Left ventricle myocardium inferior (tissue), 1 donor: ENCODE results near the gene COL18A1. TPM values are rescaled to one million over a fixed set of nuclear protein-coding genes. Genes with fewer than 3 reads are reported as not detected.

ENCODE experiments used
- DNase-seq: peaks from one replicate; pipeline ENCODE4 v3.0.0-alpha.2; 2020
- H3K27ac ChIP-seq: fragments of 200-600 bp; replicated peaks from 2 replicates; pipeline ENCODE4 v1.8.0; 2021
- H3K27me3 ChIP-seq: fragments of 200-600 bp; 2 replicates; pipeline ENCODE4 v1.8.0; 2021; ENCODE audit warnings: low read depth
- H3K36me3 ChIP-seq: fragments of 200-600 bp; 2 replicates; pipeline ENCODE4 v1.8.0; 2021
- H3K4me1 ChIP-seq: fragments of 200-600 bp; 2 replicates; pipeline ENCODE4 v1.8.0; 2021
- H3K4me3 ChIP-seq: fragments of 200-600 bp; 2 replicates; pipeline ENCODE4 v1.8.0; 2021; ENCODE audit warnings: mild to moderate bottlenecking, moderate library complexity
- H3K9me3 ChIP-seq: fragments of 200-600 bp; replicated peaks from 2 replicates; pipeline ENCODE4 v1.8.0; 2021
- CTCF ChIP-seq: fragments of 200-600 bp; IDR thresholded peaks from 2 replicates; pipeline ENCODE4 v1.8.0; 2021; ENCODE audit warnings: antibody characterized with exemption, mild to moderate bottlenecking, borderline replicate concordance
- intact Hi-C: fragments of 100-400 bp; cut with micrococcal nuclease; formaldehyde crosslinking; loops from one replicate; pipeline ENCODE4 v1.11.0; 2022
- total RNA-seq: library from RNA; stranded (reverse); fragmentation: NEBNext Ultra II Directional; extraction: Animal tissue kit (Norgen Biotek cat#: 25700); gene quantifications from one replicate; pipeline ENCODE4 v1.2.1, GENCODE V29; 2021
- donor health status: DM: no; HTN: yes; CAD: no; lungs with severe emphysema.

The COL18A1 gene
- total RNA-seq, 1 donor from 2014 or later, result 66.5 TPM

- H3K27ac ChIP-seq, result peak overlapping the region; percentile 84
- H3K36me3 ChIP-seq, result no peaks in the 10 kb centered on the region
- H3K27me3 ChIP-seq, result no peaks in the 10 kb centered on the region
- peak; percentile 11 for DNase-seq
- H3K9me3 ChIP-seq, result no peaks in the 10 kb centered on the region
- intact Hi-C loops, result no loop called here
- peaks cover 48% of the 10 kb centered on the region for H3K4me1 ChIP-seq
- TF ChIP-seq CTCF, result no peak
- no peak overlapping the region for H3K4me3 ChIP-seq
Measured at GRCh38 chr21:45421846-45422775, 17.1 kb downstream of the COL18A1 start.

DNA sequence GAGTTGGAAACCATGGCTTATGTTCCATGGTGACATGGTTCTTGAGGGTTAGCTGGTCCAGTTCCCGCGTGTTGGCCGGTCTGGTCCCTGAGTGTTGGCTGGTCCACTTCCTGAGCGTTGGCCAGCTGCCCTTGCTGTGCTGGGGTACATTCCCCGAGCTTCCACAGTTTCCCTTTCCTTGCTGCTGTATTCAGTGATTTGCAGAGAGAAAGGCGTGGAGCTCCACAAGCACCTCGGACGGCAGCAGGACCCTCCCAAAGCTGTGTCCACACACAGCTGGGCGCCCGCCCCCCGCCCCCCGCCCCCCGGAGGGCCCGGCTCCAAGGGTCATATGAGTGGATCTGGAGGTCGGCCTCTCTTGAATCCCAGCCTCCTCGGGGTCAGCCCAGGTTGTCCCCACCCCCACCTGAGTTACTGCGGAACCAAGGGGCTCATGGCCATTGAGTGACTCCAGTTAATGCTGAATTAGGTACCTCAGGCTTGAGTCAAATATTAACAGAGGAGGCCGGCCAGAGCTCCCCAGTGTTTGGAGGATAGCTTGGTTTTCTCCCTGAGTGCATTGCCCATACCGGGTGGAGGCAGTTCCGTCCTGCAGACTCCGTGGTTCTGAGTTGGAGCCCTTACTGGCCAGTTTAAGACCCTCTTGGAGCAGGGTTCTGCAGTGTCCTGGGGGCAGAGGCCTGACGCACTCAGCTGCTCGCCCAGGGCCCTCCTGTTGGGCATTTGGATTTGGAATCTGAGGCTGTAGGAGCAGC is 18.4 kb downstream of the COL18A1 start:
- H3K4me3 ChIP-seq, result no peak overlapping the region
- intact Hi-C loops, result no loop called here
- H3K27ac ChIP-seq, result no peak overlapping the region
- no peaks in the 10 kb centered on the region for H3K36me3 ChIP-seq
- peaks cover 45% of the 10 kb centered on the region for H3K4me1 ChIP-seq
- peak; percentile 6 for DNase-seq
- no peak for TF ChIP-seq CTCF
- no peaks in the 10 kb centered on the region for H3K27me3 ChIP-seq
- H3K9me3 ChIP-seq, result no peaks in the 10 kb centered on the region

- H3K4me3 ChIP-seq, result no peak overlapping the region
- no peak overlapping the region for H3K27ac ChIP-seq
- no peak for TF ChIP-seq CTCF
- intact Hi-C loops, result no loop called here
- no peak for DNase-seq
- H3K4me1 ChIP-seq, result peaks cover 38% of the 10 kb centered on the region
- no peaks in the 10 kb centered on the region for H3K27me3 ChIP-seq
- no peaks in the 10 kb centered on the region for H3K36me3 ChIP-seq
- no peaks in the 10 kb centered on the region for H3K9me3 ChIP-seq
Measured at GRCh38 chr21:45423968-45424853, 19.2 kb downstream of the COL18A1 start.

DNA sequence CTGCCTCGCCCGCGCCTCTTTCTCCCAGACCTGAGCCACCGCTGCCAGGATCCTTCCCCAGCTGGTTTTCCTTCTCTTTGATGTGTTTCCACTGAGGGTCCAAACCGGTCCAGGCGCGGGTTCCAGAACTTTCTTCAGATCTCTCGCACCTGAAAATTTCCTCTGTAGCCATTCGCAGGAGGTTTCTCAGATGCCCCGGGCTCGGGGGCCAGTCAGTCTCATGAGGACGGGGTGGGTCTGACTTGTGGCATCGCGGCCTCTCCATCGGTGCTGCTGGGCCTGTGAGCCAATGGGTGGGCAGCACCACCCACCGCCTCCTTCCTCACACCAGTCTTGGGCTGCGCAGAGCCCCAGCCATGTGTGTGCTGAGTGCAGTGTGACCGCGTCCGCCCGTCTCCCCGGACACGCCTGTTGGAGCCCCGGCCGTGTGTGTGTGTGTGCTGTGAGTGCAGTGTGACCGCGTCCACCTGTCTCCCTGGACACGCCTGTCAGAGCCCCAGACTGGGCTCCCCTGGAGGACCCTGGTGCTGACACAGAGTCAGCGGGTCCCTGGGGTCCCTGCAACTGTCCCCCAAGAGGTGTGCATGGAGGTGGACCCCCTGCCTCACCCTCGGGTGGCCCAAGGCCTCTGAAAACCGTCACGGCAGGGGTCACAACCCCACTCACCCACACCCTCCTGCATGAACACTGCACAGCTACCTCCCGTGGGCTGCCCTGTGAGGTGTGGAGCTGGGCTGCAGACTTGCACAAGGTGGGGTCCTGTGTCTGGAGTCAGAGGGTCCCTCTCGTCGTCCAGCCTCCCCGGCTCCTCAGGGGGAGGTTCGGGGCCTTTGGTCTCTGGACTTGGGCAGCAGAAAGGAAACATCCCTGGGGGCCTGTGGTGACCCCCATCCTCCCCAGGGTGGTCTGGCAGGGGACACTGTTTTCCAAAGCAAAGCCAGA is 20.2 kb downstream of the COL18A1 start:
- Histone ChIP-seq H3K36me3 (no peaks in the 10 kb centered on the region), H3K27ac (no peak overlapping the region), H3K4me1 (peaks cover 29% of the 10 kb centered on the region), H3K4me3 (no peak overlapping the region), H3K9me3 (no peaks in the 10 kb centered on the region), H3K27me3 (no peaks in the 10 kb centered on the region)
- no peak for DNase-seq
- no peak for TF ChIP-seq CTCF
- intact Hi-C loops, result no loop called here
